ENCODE measurements around the gene FOXC1. TPM values are rescaled to one million over a fixed set of nuclear protein-coding genes. Genes with fewer than 3 reads are reported as not detected.

FOXC1 gene
- total RNA-seq, 1 donor: 2.2 TPM

DNA sequence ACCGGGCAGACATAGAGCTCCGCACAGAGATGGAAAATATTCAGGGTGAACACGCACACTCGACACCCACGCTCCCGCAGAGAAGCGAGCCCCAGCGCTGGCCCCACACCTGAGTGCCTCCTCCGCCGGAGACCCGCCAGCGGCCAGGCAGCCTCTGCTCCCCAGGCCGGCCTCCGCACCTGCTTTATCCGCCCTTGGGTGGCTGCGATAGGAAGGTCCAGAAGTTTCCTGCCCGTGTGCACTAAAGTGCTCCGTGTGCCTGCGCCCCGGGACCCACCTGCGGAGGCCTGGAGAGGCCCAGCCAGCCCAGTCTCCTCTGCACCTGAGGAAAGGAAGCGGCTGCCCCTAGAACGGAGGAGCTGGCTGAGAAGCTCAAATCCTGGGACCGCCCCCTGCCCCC is 10.8 kb upstream of the FOXC1 start:
- DNase-seq (ENCODE audit: low read depth): no peak
- no peak overlapping the region for H3K4me3 ChIP-seq (ENCODE audit: low read depth, low read length)
- no peak for TF ChIP-seq CTCF (IDR thresholded peaks at IDR 0.05; ENCODE audit: insufficient read depth, low read depth, low read length)

- no peak for DNase-seq (ENCODE audit: low read depth)
- H3K4me3 ChIP-seq (ENCODE audit: low read depth, low read length): no peak overlapping the region
- TF ChIP-seq CTCF (IDR thresholded peaks at IDR 0.05; ENCODE audit: insufficient read depth, low read depth, low read length): no peak
These were observed 10.2 kb upstream of the FOXC1 start for GRCh38 chr6:1599469-1599868.

DNA sequence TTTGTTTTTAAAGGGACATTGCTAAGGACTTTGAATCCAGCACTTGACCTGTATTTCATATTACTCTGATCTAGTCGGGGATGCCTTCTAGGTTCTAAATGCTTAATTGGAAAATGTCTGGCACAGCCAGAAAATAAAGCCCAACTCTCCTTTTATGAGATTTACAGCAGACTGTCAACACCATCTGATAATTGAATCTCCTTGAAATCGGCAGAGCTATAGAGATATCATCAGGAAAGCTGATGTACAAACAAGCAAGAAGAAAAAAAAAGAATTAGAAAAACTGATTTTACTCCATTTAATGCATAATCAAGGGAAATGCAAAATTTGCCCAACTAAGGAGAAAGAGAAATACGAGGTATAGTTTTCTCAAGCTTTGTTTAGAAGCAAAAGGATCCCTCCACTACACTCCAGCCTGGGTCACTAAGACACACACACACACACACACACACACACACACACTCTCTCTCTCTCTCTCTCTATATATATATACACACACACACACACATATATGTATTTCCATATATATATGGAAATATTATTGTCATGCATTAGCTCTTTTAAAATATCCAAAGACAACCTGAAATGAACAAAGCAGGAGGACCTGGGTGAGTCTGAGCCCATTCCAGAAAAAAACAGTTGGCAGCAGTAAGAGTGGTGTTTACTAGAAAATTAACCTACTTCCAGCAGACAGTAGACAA is 9.5 kb upstream of the FOXC1 start:
- TF ChIP-seq CTCF (IDR thresholded peaks at IDR 0.05; ENCODE audit: insufficient read depth, low read depth, low read length): no peak
- no peak for DNase-seq (ENCODE audit: low read depth)

GRCh38 chr6:1600764-1601157 is 9.0 kb upstream of the FOXC1 start:
- H3K4me3 ChIP-seq (ENCODE audit: low read depth, low read length): no peak overlapping the region
- DNase-seq (ENCODE audit: low read depth): no peak
- TF ChIP-seq CTCF (IDR thresholded peaks at IDR 0.05; ENCODE audit: insufficient read depth, low read depth, low read length): no peak

More for the DNA sequence above, 9.5 kb upstream of the FOXC1 start:
- H3K4me3 ChIP-seq (ENCODE audit: low read depth, low read length): no peak overlapping the region

GRCh38 chr6:1601158-1602048 is 8.3 kb upstream of the FOXC1 start:
- no peak for DNase-seq (ENCODE audit: low read depth)
- H3K4me3 ChIP-seq (ENCODE audit: low read depth, low read length): no peak overlapping the region
- no peak for TF ChIP-seq CTCF (IDR thresholded peaks at IDR 0.05; ENCODE audit: insufficient read depth, low read depth, low read length)

DNA sequence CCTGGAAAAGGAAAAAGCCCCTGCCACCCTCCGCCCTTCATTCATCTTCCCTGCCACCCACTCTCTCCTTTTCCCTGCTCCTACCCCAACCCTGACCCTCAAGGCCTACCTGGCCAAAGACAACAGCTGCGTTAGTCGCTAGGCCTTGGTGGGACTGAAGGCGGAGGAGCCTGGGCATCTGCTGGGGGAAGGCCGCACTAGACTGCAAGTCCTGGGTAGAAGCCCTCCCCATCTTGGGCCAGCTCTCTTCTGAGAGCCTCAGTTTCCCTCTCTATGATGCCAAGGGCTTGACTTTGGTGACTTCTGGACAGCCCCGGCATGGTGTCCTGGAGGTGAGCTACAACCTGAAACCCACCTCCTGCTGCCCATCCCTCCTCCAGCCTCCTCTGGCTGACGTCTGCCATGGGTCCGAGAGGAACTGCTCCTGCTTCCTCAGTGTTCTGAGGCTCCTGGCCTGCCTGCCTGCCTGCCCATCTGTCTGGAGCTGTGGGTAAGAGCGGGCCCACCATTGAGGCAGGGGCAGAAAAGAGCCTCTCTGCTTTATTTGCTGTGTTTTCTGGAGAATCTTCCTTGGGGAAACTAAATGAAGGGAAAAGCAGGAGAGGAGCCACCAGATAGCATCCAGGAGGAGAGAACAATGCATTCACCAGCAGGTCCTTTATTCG is 7.5 kb upstream of the FOXC1 start:
- no peak for TF ChIP-seq CTCF (IDR thresholded peaks at IDR 0.05; ENCODE audit: insufficient read depth, low read depth, low read length)
- DNase-seq (ENCODE audit: low read depth): no peak
- no peak overlapping the region for H3K4me3 ChIP-seq (ENCODE audit: low read depth, low read length)

All from fibroblast of villous mesenchyme (primary cell).